ENCODE measurements around the gene WDR19.

Gene WDR19

GRCh38 chr4:39256436-39256835 lies 74.1 kb downstream of the WDR19 start:
- Histone ChIP-seq H3K9me2 (ENCODE audit: low read depth, low read length) (no peaks in the 10 kb centered on the region), H3K9me3 (ENCODE audit: low read length) (no peaks in the 10 kb centered on the region), H3K9ac (ENCODE audit: low read length) (no peak overlapping the region), H3K36me3 (ENCODE audit: insufficient read depth, low read length) (peaks cover 7% of the 10 kb centered on the region), H3K4me1 (ENCODE audit: insufficient read depth, low read length, severe bottlenecking) (no peaks in the 10 kb centered on the region), H3F3A (ENCODE audit: insufficient read depth, low read length) (no peaks in the 10 kb centered on the region), H3K27ac (ENCODE audit: low read depth, low read length, poor library complexity, severe bottlenecking) (no peak overlapping the region), H3K4me2 (ENCODE audit: low read length) (no peak overlapping the region), H3K27me3 (ENCODE audit: insufficient read depth, low read length) (no peaks in the 10 kb centered on the region), H3K79me2 (ENCODE audit: insufficient read depth, low read length) (no peaks in the 10 kb centered on the region), H2AFZ (ENCODE audit: low read length) (no peak overlapping the region), H4K20me1 (ENCODE audit: insufficient read depth, low read length) (no peaks in the 10 kb centered on the region), H3K4me3 (ENCODE audit: low read depth, low read length, poor library complexity, severe bottlenecking) (no peak overlapping the region)
- no peak for TF ChIP-seq CTCF (IDR thresholded peaks at IDR 0.05; ENCODE audit: low read length)

GRCh38 chr4:39259571-39260330 lies 77.4 kb downstream of the WDR19 start:
- H3K27me3 ChIP-seq (ENCODE audit: insufficient read depth, low read length), result no peaks in the 10 kb centered on the region
- no peaks in the 10 kb centered on the region for H3K4me1 ChIP-seq (ENCODE audit: insufficient read depth, low read length, severe bottlenecking)
- H3K9me3 ChIP-seq (ENCODE audit: low read length), result no peaks in the 10 kb centered on the region
- H3K79me2 ChIP-seq (ENCODE audit: insufficient read depth, low read length), result no peaks in the 10 kb centered on the region
- no peaks in the 10 kb centered on the region for H4K20me1 ChIP-seq (ENCODE audit: insufficient read depth, low read length)
- peaks cover 7% of the 10 kb centered on the region for H3K36me3 ChIP-seq (ENCODE audit: insufficient read depth, low read length)
- H3K9me2 ChIP-seq (ENCODE audit: low read depth, low read length), result no peaks in the 10 kb centered on the region
- no peak overlapping the region for H3K4me3 ChIP-seq (ENCODE audit: low read depth, low read length, poor library complexity, severe bottlenecking)
- H2AFZ ChIP-seq (ENCODE audit: low read length), result no peak overlapping the region
- no peak for TF ChIP-seq CTCF (IDR thresholded peaks at IDR 0.05; ENCODE audit: low read length)
- no peak for TF ChIP-seq EZH2 (IDR thresholded peaks at IDR 0.05; ENCODE audit: borderline replicate concordance, low read length)
- no peak overlapping the region for H3K4me2 ChIP-seq (ENCODE audit: low read length)
- no peaks in the 10 kb centered on the region for H3F3A ChIP-seq (ENCODE audit: insufficient read depth, low read length)
- no peak overlapping the region for H3K9ac ChIP-seq (ENCODE audit: low read length)
- H3K27ac ChIP-seq (ENCODE audit: low read depth, low read length, poor library complexity, severe bottlenecking), result no peak overlapping the region

GRCh38 chr4:39263895-39264294 lies 81.6 kb downstream of the WDR19 start:
- H3K36me3 ChIP-seq (ENCODE audit: insufficient read depth, low read length), result no peaks in the 10 kb centered on the region
- H3K27me3 ChIP-seq (ENCODE audit: insufficient read depth, low read length), result no peaks in the 10 kb centered on the region
- no peaks in the 10 kb centered on the region for H3K9me2 ChIP-seq (ENCODE audit: low read depth, low read length)
- no peak overlapping the region for H3K4me3 ChIP-seq (ENCODE audit: low read depth, low read length, poor library complexity, severe bottlenecking)
- H3K9me3 ChIP-seq (ENCODE audit: low read length), result no peaks in the 10 kb centered on the region
- H4K20me1 ChIP-seq (ENCODE audit: insufficient read depth, low read length), result no peaks in the 10 kb centered on the region
- H3K9ac ChIP-seq (ENCODE audit: low read length), result no peak overlapping the region
- H3K27ac ChIP-seq (ENCODE audit: low read depth, low read length, poor library complexity, severe bottlenecking), result no peak overlapping the region
- no peak for TF ChIP-seq EZH2 (IDR thresholded peaks at IDR 0.05; ENCODE audit: borderline replicate concordance, low read length)
- TF ChIP-seq CTCF (IDR thresholded peaks at IDR 0.05; ENCODE audit: low read length), result no peak
- H3K4me1 ChIP-seq (ENCODE audit: insufficient read depth, low read length, severe bottlenecking), result no peaks in the 10 kb centered on the region
- no peak overlapping the region for H2AFZ ChIP-seq (ENCODE audit: low read length)
- no peaks in the 10 kb centered on the region for H3F3A ChIP-seq (ENCODE audit: insufficient read depth, low read length)
- H3K79me2 ChIP-seq (ENCODE audit: insufficient read depth, low read length), result no peaks in the 10 kb centered on the region
- no peak overlapping the region for H3K4me2 ChIP-seq (ENCODE audit: low read length)
